Stimulated activated CD8-positive, alpha-beta memory T cell treated with anti-CD3 and anti-CD28 coated beads, Interleukin-15, amount 100 ng/mL, for 24 hours (primary cell): ENCODE results near the gene MAD2L1.

Experiments
- DNase-seq: peaks from one replicate; pipeline ENCODE4 v3.0.0-alpha.2; 2020; ENCODE audit warnings: low read depth

MAD2L1 gene

GRCh38 chr4:120057416-120057815 lies 9.2 kb downstream of the MAD2L1 start:
- no peak for DNase-seq

GRCh38 chr4:120056246-120056645 lies 10.4 kb downstream of the MAD2L1 start:
- DNase-seq = no peak

- DNase-seq = no peak
Observed at GRCh38 chr4:120055795-120056194, 10.9 kb downstream of the MAD2L1 start.

- no peak for DNase-seq
Observed at GRCh38 chr4:120055162-120055561, 11.5 kb downstream of the MAD2L1 start.

- no peak for DNase-seq
Observed at GRCh38 chr4:120053911-120054310, 12.7 kb downstream of the MAD2L1 start.

GRCh38 chr4:120052856-120053255 lies 13.8 kb downstream of the MAD2L1 start:
- no peak for DNase-seq

- no peak for DNase-seq
Observed at GRCh38 chr4:120051253-120051652, 15.4 kb downstream of the MAD2L1 start.

GRCh38 chr4:120049732-120050494 lies 16.7 kb downstream of the MAD2L1 start:
- no peak for DNase-seq

GRCh38 chr4:120043828-120044227 lies 22.8 kb downstream of the MAD2L1 start:
- no peak for DNase-seq

- no peak for DNase-seq
Observed at GRCh38 chr4:120037411-120037810, 29.2 kb downstream of the MAD2L1 start.

- no peak for DNase-seq
Observed at GRCh38 chr4:120034913-120035312, 31.7 kb downstream of the MAD2L1 start.

GRCh38 chr4:120026853-120027252 lies 39.8 kb downstream of the MAD2L1 start:
- no peak for DNase-seq

- no peak for DNase-seq
Observed at GRCh38 chr4:120025516-120025915, 41.1 kb downstream of the MAD2L1 start.

- no peak for DNase-seq
Observed at GRCh38 chr4:120018786-120019185, 47.9 kb downstream of the MAD2L1 start.

GRCh38 chr4:120017939-120018692 lies 48.5 kb downstream of the MAD2L1 start:
- no peak for DNase-seq

- DNase-seq = no peak
Observed at GRCh38 chr4:120011725-120012124, 54.9 kb downstream of the MAD2L1 start.

GRCh38 chr4:120010646-120011045 lies 56.0 kb downstream of the MAD2L1 start:
- DNase-seq = no peak

GRCh38 chr4:120009731-120010130 lies 56.9 kb downstream of the MAD2L1 start:
- DNase-seq = no peak

GRCh38 chr4:120008957-120009356 lies 57.7 kb downstream of the MAD2L1 start:
- DNase-seq = no peak

GRCh38 chr4:120007896-120008436 lies 58.7 kb downstream of the MAD2L1 start:
- DNase-seq = no peak

- no peak for DNase-seq
Observed at GRCh38 chr4:120007191-120007871, 59.3 kb downstream of the MAD2L1 start.
